Neuronal stem cell (in vitro differentiated cells): ENCODE measurements around the gene GNAQ.

Experiments used
- DNase-seq: peaks from one replicate; pipeline ENCODE4 v3.0.0-alpha.2; 2013; ENCODE audit warnings: low spot score
- H2AFZ ChIP-seq: one replicate; pipeline ENCODE4 v1.6.1; 2013; ENCODE audit warnings: mild to moderate bottlenecking, low read length, inconsistent platforms
- H2AK5ac ChIP-seq: 2 replicates; pipeline ENCODE4 v1.6.1; 2013; ENCODE audit warnings: low read depth, mild to moderate bottlenecking, inconsistent platforms, low read length, moderate library complexity, mixed read lengths
- H2BK120ac ChIP-seq: 2 replicates; pipeline ENCODE4 v1.6.1; 2013; ENCODE audit warnings: low read depth, mild to moderate bottlenecking, inconsistent platforms, low read length, moderate library complexity, mixed read lengths
- H2BK12ac ChIP-seq: one replicate; pipeline ENCODE4 v1.6.1; 2013; ENCODE audit warnings: low read length, inconsistent platforms
- H2BK15ac ChIP-seq: 2 replicates; pipeline ENCODE4 v1.6.1; 2013; ENCODE audit warnings: mild to moderate bottlenecking, low read length, inconsistent platforms, mixed read lengths
- H2BK5ac ChIP-seq: one replicate; pipeline ENCODE4 v1.6.1; 2013; ENCODE audit warnings: inconsistent platforms, mild to moderate bottlenecking, low read length, moderate library complexity
- H3K14ac ChIP-seq: one replicate; pipeline ENCODE4 v1.6.1; 2013; ENCODE audit warnings: low read length, inconsistent platforms
- H3K18ac ChIP-seq: 2 replicates; pipeline ENCODE4 v1.6.1; 2013; ENCODE audit warnings: low read length, inconsistent platforms
- H3K23ac ChIP-seq: 2 replicates; pipeline ENCODE4 v1.6.1; 2013; ENCODE audit warnings: low read depth, mild to moderate bottlenecking, mixed read lengths, low read length, inconsistent platforms; ENCODE audit not compliant: poor library complexity
- H3K27ac ChIP-seq: replicated peaks from 3 replicates; pipeline ENCODE4 v1.5.1; 2013; ENCODE audit warnings: low read length, inconsistent platforms
- H3K27me3 ChIP-seq, 3 experiments: 2 replicates each; pipeline ENCODE4 v1.6.1; 2013; ENCODE audit warnings: low read length in 3 of 3, mild to moderate bottlenecking in 2 of 3, inconsistent platforms in 1 of 3, low read depth in 1 of 3, mixed read lengths in 1 of 3, moderate library complexity in 1 of 3; ENCODE audit not compliant: control insufficient read depth in 3 of 3, insufficient read depth in 3 of 3
- H3K36me3 ChIP-seq, 2 donors: replicated peaks in 1 of 2; 2 replicates each; pipeline ENCODE4 v1.6.1; 2013; ENCODE audit warnings: low read length in 2 of 2; ENCODE audit not compliant: control insufficient read depth in 2 of 2, insufficient read depth in 2 of 2
- H3K4ac ChIP-seq: 2 replicates; pipeline ENCODE4 v1.6.1; 2013; ENCODE audit warnings: inconsistent platforms, mild to moderate bottlenecking, low read length, moderate library complexity
- H3K4me1 ChIP-seq, 2 donors: 1 replicate in 1 of 2; 2 replicates in 1 of 2; pipeline ENCODE4 v1.6.1; 2013; ENCODE audit warnings: low read length in 2 of 2, low read depth in 1 of 2; ENCODE audit not compliant: control insufficient read depth in 2 of 2, insufficient read depth in 1 of 2
- H3K4me2 ChIP-seq: one replicate; pipeline ENCODE4 v1.6.1; 2013; ENCODE audit warnings: mild to moderate bottlenecking, low read length, inconsistent platforms; ENCODE audit not compliant: insufficient read depth, poor library complexity, severe bottlenecking
- H3K4me3 ChIP-seq, 2 donors: 2 replicates each; pipeline ENCODE4 v1.5.1; 2013; ENCODE audit warnings: low read length in 2 of 2, mild to moderate bottlenecking in 2 of 2, inconsistent platforms in 1 of 2, moderate library complexity in 1 of 2
- H3K79me1 ChIP-seq: one replicate; pipeline ENCODE4 v1.6.1; 2013; ENCODE audit warnings: low read depth, mild to moderate bottlenecking, inconsistent platforms, low read length, moderate library complexity
- H3K9ac ChIP-seq: one replicate; pipeline ENCODE4 v1.6.1; 2013; ENCODE audit warnings: mild to moderate bottlenecking, low read depth, low read length, inconsistent platforms; ENCODE audit not compliant: poor library complexity
- H3K9me3 ChIP-seq, 2 donors: replicated peaks in 1 of 2; 2 replicates each; pipeline versions ENCODE3 to v1.6.1; 2013; ENCODE audit warnings: low read length in 2 of 2, mild to moderate bottlenecking in 2 of 2, inconsistent platforms in 1 of 2, low read depth in 1 of 2, mixed read lengths in 1 of 2, moderate library complexity in 1 of 2; ENCODE audit not compliant: control insufficient read depth in 2 of 2, insufficient read depth in 1 of 2
- H4K8ac ChIP-seq: one replicate; pipeline ENCODE4 v1.6.1; 2013; ENCODE audit warnings: low read depth, mild to moderate bottlenecking, inconsistent platforms, low read length, moderate library complexity
- H4K91ac ChIP-seq: one replicate; pipeline ENCODE4 v1.6.1; 2013; ENCODE audit warnings: low read length, low read depth, mild to moderate bottlenecking, inconsistent platforms; ENCODE audit not compliant: poor library complexity
- WGBS, 2 donors: extraction: QIAGEN DNeasy Blood & Tissue Kit; methylation state at CpG; one replicate each; pipeline ENCODE4 v1.1.7; 2013; ENCODE audit warnings: missing lambda C conversion rate in 2 of 2, mixed read lengths in 1 of 2; ENCODE audit not compliant: insufficient read length in 2 of 2, insufficient replicate concordance in 1 of 2; ENCODE audit errors: extremely low coverage in 2 of 2; 5-methylcytosine and 5-hydroxymethylcytosine counted together

Gene GNAQ

DNA sequence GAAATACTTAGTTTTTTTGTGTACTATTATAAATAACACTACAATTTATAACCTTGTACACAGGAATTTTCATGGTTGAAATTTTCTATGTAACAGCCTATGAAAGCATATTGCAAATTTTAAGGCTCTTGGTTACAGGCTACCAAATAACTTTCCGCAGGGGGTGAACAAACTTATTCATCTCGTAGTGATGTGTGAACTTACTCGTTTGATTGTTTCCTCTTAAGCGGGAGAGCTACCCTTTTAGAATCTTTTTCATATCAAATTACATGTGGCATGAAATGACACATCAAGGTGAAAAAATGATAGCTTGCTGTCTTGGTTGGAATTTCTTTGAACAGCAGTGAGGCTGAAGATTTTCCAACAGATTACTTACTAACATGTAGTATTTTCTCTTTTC, 292.7 kb downstream of the GNAQ start:
- Histone ChIP-seq H3K9me3 (no peaks in the 10 kb centered on the region), H2BK15ac (no peak overlapping the region), H3K18ac (no peak overlapping the region), H3K23ac (no peak overlapping the region), H3K9ac (no peak overlapping the region), H3K36me3 (no peaks in the 10 kb centered on the region), H2BK5ac (no peak overlapping the region), H3K27me3 (no peaks in the 10 kb centered on the region), H4K8ac (no peak overlapping the region), H2BK120ac (no peak overlapping the region), H2AK5ac (no peak overlapping the region), H2BK12ac (no peak overlapping the region), H3K4ac (no peak overlapping the region), H4K91ac (no peak overlapping the region), H3K27ac (no peak overlapping the region), H3K4me2 (no peak overlapping the region), H2AFZ (no peak overlapping the region), H3K4me3 (no peak overlapping the region), H3K79me1 (no peaks in the 10 kb centered on the region), H3K14ac (no peak overlapping the region), H3K4me1 (no peaks in the 10 kb centered on the region)
- DNase-seq, result no peak
- WGBS, 2 donors, result no CpG with 5 or more reads among the region's 4 CpGs

DNA sequence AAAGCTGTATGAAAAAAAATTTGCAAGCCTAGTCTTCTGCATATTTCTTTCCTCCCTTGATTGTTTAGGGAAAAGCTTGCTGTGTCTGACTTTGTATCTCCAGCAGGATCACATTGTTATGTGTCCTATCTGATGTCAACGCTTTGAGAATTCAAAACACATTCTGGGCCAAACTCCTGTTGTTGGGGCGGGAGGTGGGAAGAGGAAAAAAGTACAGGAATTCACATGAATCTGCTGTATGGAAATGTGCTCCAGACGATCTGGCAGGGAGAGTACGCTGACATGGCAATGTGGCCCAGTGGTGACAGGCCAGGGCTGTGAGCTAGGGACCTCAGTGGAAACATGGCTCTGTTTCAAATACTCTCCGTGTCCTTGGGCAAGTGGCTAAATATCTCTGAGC, 296.1 kb downstream of the GNAQ start:
- Histone ChIP-seq H2AK5ac (no peak overlapping the region), H2BK12ac (no peak overlapping the region), H3K4me3 (no peak overlapping the region), H3K27me3 (no peaks in the 10 kb centered on the region), H2BK15ac (no peak overlapping the region), H3K36me3 (peaks cover 0 to 6% of the 10 kb centered on the region in 2 donors), H3K27ac (no peak overlapping the region), H3K4me1 (no peaks in the 10 kb centered on the region), H3K9me3 (no peaks in the 10 kb centered on the region), H2BK5ac (no peak overlapping the region), H3K9ac (no peak overlapping the region), H3K79me1 (peaks cover 2% of the 10 kb centered on the region), H2AFZ (no peak overlapping the region), H3K23ac (no peak overlapping the region), H3K4ac (no peak overlapping the region), H4K8ac (no peak overlapping the region), H3K18ac (no peak overlapping the region), H3K4me2 (no peak overlapping the region), H3K14ac (no peak overlapping the region), H4K91ac (no peak overlapping the region), H2BK120ac (no peak overlapping the region)
- no CpG with 5 or more reads among the region's 5 CpGs for WGBS, 2 donors
- no peak for DNase-seq

- Histone ChIP-seq H3K27me3 (no peaks in the 10 kb centered on the region), H3K23ac (no peak overlapping the region), H2BK15ac (no peak overlapping the region), H3K9ac (no peak overlapping the region), H2BK5ac (no peak overlapping the region), H2AK5ac (no peak overlapping the region), H2BK12ac (no peak overlapping the region), H3K4me1 (no peaks in the 10 kb centered on the region), H3K4me3 (no peak overlapping the region), H3K79me1 (peaks cover 2% of the 10 kb centered on the region), H2AFZ (no peak overlapping the region), H3K27ac (no peak overlapping the region), H2BK120ac (no peak overlapping the region), H3K14ac (no peak overlapping the region), H4K8ac (no peak overlapping the region), H3K36me3 (peaks cover 5 to 29% of the 10 kb centered on the region in 2 donors), H3K4me2 (no peak overlapping the region), H3K18ac (no peak overlapping the region), H3K4ac (no peak overlapping the region), H3K9me3 (no peaks in the 10 kb centered on the region), H4K91ac (no peak overlapping the region)
- no peak for DNase-seq
- WGBS, 2 donors, result no CpG with 5 or more reads among the region's 8 CpGs
Measured at GRCh38 chr9:77731930-77732329, 299.7 kb downstream of the GNAQ start.

DNA sequence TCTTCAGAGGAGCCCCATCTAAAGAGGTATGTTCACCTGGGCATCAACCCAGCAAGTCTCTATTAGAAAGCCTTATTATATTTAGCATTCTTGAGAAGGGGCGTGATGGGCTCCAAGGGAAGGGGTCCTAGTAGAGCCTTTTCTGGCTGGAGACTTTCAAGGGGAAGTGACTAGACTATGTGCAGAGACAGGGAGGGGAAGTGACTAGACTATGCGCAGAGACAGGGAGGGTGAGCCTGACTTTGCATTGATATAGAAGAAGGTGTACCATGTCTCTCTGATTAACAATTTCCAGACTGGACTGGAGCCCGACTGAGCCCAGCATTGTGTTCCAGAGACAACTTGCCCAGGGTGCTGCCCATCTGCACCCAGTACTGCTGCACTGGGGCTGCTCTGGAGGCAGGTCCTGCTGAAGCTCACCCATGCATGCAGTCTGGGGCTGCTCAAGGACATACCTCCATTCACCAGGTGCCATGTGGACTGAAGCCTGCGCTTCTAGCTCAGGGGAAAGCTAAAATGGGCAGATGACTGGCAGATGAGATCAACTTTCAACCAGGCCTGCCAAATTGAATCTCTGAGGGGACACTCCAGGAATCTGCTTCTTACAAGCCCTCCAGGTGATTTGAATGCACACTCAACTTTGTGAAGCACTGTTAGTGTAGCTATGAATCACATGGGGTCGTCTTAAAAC, 300.5 kb downstream of the GNAQ start:
- no peak overlapping the region for H2BK15ac ChIP-seq
- H2AFZ ChIP-seq, result no peak overlapping the region
- H3K79me1 ChIP-seq, result peaks cover 2% of the 10 kb centered on the region
- no peak overlapping the region for H3K9ac ChIP-seq
- no peak overlapping the region for H3K18ac ChIP-seq
- H2BK12ac ChIP-seq, result no peak overlapping the region
- no peak overlapping the region for H4K8ac ChIP-seq
- H2AK5ac ChIP-seq, result no peak overlapping the region
- H3K4me2 ChIP-seq, result no peak overlapping the region
- no peak overlapping the region for H2BK5ac ChIP-seq
- DNase-seq, result no peak
- WGBS, 2 donors, result no CpG with 5 or more reads among the region's 5 CpGs
- no peaks in the 10 kb centered on the region for H3K9me3 ChIP-seq
- no peak overlapping the region for H3K4ac ChIP-seq
- no peak overlapping the region for H2BK120ac ChIP-seq
- H3K23ac ChIP-seq, result no peak overlapping the region
- H3K4me1 ChIP-seq, result no peaks in the 10 kb centered on the region
- H4K91ac ChIP-seq, result no peak overlapping the region
- H3K4me3 ChIP-seq, result no peak overlapping the region
- no peak overlapping the region for H3K14ac ChIP-seq
- H3K27ac ChIP-seq, result no peak overlapping the region
- peaks cover 5 to 37% of the 10 kb centered on the region in 2 donors for H3K36me3 ChIP-seq
- no peaks in the 10 kb centered on the region for H3K27me3 ChIP-seq
